GM10266 (cell line): ENCODE data around the gene PTPRZ1.

Experiments
- DNase-seq: peaks from one replicate; pipeline ENCODE4 v3.0.0; 2012; ENCODE audit errors: extremely low spot score
- CTCF ChIP-seq: IDR thresholded peaks from 2 replicates; pipeline ENCODE4 v1.5.1; 2012; ENCODE audit warnings: mild to moderate bottlenecking, low read depth; ENCODE audit not compliant: control insufficient read depth, insufficient read depth; ENCODE audit errors: missing control alignments

PTPRZ1 gene

DNA sequence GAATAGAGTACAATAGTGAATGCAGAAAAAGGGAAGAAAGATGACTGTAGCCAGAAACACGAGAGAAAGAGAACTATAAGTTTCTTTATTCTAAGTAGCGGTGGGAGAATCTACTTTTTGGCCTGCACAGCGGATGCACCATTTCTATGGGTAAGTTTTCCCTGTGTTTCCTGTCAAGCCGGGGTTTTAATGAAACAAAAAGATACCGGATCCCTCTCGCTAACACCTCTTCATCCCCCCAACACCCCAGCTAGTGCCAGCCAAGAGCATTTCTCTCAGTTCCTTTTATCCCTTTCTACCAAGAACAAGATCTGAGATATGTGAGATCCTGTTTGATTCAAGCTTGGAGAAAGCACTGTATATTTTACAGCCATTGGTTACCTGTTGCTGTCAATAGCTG, 14.7 kb downstream of the PTPRZ1 start:
- no peak for DNase-seq
- TF ChIP-seq CTCF: no peak

GRCh38 chr7:121890833-121891232, 17.9 kb downstream of the PTPRZ1 start:
- no peak for TF ChIP-seq CTCF
- DNase-seq: no peak

- no peak for TF ChIP-seq CTCF
These were observed 18.8 kb downstream of the PTPRZ1 start for GRCh38 chr7:121891731-121892130.

DNA sequence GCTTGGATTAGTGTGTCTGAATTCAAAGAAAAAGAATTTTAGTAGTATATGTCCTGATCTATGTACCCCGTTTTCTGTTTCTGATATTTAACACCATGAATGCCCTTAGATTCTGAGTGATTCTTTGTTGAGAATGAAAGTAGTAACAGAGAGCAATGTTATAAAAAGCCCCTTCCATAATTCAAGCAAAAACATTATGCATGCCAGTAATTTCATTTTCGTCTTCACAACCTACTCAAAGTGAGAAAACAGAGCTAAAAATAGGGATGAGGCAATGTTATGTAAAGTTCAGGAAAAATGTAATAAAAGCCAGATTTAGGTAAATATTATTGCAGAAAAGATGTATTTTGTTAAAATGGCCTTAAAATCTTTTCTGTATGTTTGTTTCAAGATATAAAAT, 28.1 kb downstream of the PTPRZ1 start:
- TF ChIP-seq CTCF: no peak
- no peak for DNase-seq

More at GRCh38 chr7:121891731-121892130, 18.8 kb downstream of the PTPRZ1 start:
- no peak for DNase-seq

DNA sequence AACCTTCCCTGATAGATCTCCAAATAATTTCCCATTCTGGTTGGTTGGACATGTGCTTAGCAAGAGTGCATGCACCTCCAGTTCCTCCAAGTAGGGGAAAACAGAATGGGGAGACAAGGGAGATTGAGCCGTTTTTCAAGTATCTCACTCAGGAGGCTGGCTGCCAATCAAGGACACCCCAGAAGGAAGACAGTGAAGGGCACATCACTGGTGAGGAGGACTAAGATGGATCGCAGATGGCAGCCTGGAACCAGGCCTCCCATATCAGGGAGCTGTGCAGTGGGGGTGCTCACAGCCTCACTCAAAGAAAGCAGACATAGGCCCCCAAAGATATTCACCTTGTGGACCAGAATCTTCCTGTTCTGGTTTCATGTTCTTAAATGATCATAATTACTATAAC, 31.2 kb downstream of the PTPRZ1 start:
- no peak for DNase-seq
- no peak for TF ChIP-seq CTCF

GRCh38 chr7:121908042-121908441, 35.1 kb downstream of the PTPRZ1 start:
- TF ChIP-seq CTCF: no peak
- no peak for DNase-seq

GRCh38 chr7:121909716-121910345, 36.9 kb downstream of the PTPRZ1 start:
- TF ChIP-seq CTCF: no peak
- no peak for DNase-seq
